Right lung (tissue), 5 donors: ENCODE results near the gene FRAS1. TPM values are rescaled to one million over a fixed set of nuclear protein-coding genes. Genes with fewer than 3 reads are reported as not detected.

Source experiments
- DNase-seq, 2 donors: peaks; one replicate each; pipeline ENCODE4 v3.0.0-alpha.2; 2013
- polyA plus RNA-seq, 5 donors: library from polyadenylated mRNA; unstranded; fragments of 120-200 nt; gene quantifications; one replicate each; pipeline versions ENCODE4 v1.2.1 to v1.2.3, GENCODE V29; 2013; ENCODE audit warnings: inconsistent platforms in 1 of 5, low replicate concordance in 1 of 5; ENCODE audit not compliant: insufficient read length in 5 of 5, insufficient read depth in 1 of 5

Gene FRAS1
- polyA plus RNA-seq, 5 donors: 23.5 to 45.6 (median 42.8) TPM

GRCh38 chr4:78362310-78362709, 305.2 kb downstream of the FRAS1 start:
- no peak for DNase-seq

- no peak for DNase-seq
Observed at GRCh38 chr4:78363031-78363570, 306.0 kb downstream of the FRAS1 start.

- no peak for DNase-seq
Observed at GRCh38 chr4:78369679-78370078, 312.6 kb downstream of the FRAS1 start.

GRCh38 chr4:78370631-78371372, 313.7 kb downstream of the FRAS1 start:
- peak; percentile 20 to 35 for DNase-seq

GRCh38 chr4:78372355-78372988, 315.3 kb downstream of the FRAS1 start:
- no peak for DNase-seq

GRCh38 chr4:78377555-78377954, 320.4 kb downstream of the FRAS1 start:
- no peak for DNase-seq

- no peak for DNase-seq
Observed at GRCh38 chr4:78379040-78379439, 321.9 kb downstream of the FRAS1 start.

GRCh38 chr4:78379991-78380729, 323.0 kb downstream of the FRAS1 start:
- peak; percentile 15 to 45 for DNase-seq

GRCh38 chr4:78386679-78387078, 329.6 kb downstream of the FRAS1 start:
- DNase-seq: no peak

- no peak for DNase-seq
Observed at GRCh38 chr4:78395642-78396041, 338.5 kb downstream of the FRAS1 start.

GRCh38 chr4:78396613-78397291, 339.6 kb downstream of the FRAS1 start:
- no peak for DNase-seq

GRCh38 chr4:78397292-78397630, 340.1 kb downstream of the FRAS1 start:
- no peak for DNase-seq

GRCh38 chr4:78409612-78410202, 352.6 kb downstream of the FRAS1 start:
- DNase-seq: no peak

GRCh38 chr4:78410225-78410624, 353.1 kb downstream of the FRAS1 start:
- DNase-seq: no peak

GRCh38 chr4:78410676-78411075, 353.6 kb downstream of the FRAS1 start:
- DNase-seq: no peak

GRCh38 chr4:78414116-78414515, 357.0 kb downstream of the FRAS1 start:
- DNase-seq: peak; percentile 31 to 52

- no peak for DNase-seq
Observed at GRCh38 chr4:78417603-78418002, 360.5 kb downstream of the FRAS1 start.

GRCh38 chr4:78418406-78418805, 361.3 kb downstream of the FRAS1 start:
- no peak for DNase-seq

GRCh38 chr4:78423790-78424189, 366.7 kb downstream of the FRAS1 start:
- DNase-seq: no peak

- DNase-seq: no peak
Observed at GRCh38 chr4:78424461-78424860, 367.3 kb downstream of the FRAS1 start.

- DNase-seq: peak in 1 of 2 donors; percentile 25
Observed at GRCh38 chr4:78426972-78427371, 369.8 kb downstream of the FRAS1 start.

GRCh38 chr4:78428996-78429395, 371.9 kb downstream of the FRAS1 start:
- no peak for DNase-seq
